Measurements from ENCODE around the gene MEFV.
"Not testable (repeated sequence)": the region's sequence is repeated elsewhere in the genome, so short reads cannot be mapped to it uniquely, and the experiment has no call there.

MEFV gene

DNA sequence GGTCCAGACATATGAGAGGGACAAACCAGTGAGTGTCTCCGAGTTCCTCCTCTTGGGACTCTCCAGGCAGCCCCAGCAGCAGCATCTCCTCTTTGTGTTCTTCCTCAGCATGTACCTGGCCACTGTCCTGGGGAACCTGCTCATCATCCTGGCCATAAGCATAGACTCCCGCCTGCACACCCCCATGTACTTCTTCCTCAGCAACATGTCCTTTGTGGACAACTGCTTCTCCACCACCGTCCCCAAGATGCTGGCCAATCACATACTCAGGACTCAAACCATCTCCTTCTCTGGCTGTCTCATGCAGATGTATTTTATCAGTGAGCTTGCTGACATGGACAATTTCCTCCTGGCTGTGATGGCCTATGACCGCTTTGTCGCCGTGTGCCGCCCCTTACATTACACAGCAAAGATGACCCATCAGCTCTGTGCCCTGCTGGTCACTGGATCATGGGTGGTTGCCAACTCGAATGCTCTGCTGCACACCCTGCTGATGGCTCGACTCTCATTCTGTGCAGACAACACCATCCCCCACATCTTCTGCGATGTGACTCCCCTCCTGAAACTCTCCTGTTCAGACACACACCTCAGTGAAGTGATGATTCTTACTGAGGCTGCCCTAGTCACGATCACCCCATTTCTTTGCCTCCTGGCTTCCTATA is 40.7 kb downstream of the MEFV start:
- Histone ChIP-seq H3K4me1 (ENCODE audit: insufficient read depth, insufficient read length) (no peaks in the 10 kb centered on the region), H3K9me3 (ENCODE audit: insufficient read depth, low read length) (0 out of 2 replicates have a peak, but pooled peaks cover under 1% of the 10 kb centered on the region), H3K36me3 (ENCODE audit: insufficient read depth, insufficient read length, low read length) (no peaks in the 10 kb centered on the region), H3K4me3 (ENCODE audit: insufficient read length, low read depth) (no peak overlapping the region), H3K27me3 (ENCODE audit: insufficient read depth, insufficient read length) (no peaks in the 10 kb centered on the region), H3K9ac (ENCODE audit: insufficient read length, low read depth) (no peak overlapping the region)
- TF ChIP-seq ZNF274 (IDR thresholded peaks at IDR 0.05; ENCODE audit: low read depth, low read length) (no peak), SUZ12 (IDR thresholded peaks at IDR 0.05; ENCODE audit: extremely low read depth, insufficient read depth, insufficient read length) (no peak), YY1 (IDR thresholded peaks at IDR 0.05; ENCODE audit: insufficient read depth, insufficient read length) (no peak)
- DNase-seq (ENCODE audit: low read depth, low spot score), result no peak

DNA sequence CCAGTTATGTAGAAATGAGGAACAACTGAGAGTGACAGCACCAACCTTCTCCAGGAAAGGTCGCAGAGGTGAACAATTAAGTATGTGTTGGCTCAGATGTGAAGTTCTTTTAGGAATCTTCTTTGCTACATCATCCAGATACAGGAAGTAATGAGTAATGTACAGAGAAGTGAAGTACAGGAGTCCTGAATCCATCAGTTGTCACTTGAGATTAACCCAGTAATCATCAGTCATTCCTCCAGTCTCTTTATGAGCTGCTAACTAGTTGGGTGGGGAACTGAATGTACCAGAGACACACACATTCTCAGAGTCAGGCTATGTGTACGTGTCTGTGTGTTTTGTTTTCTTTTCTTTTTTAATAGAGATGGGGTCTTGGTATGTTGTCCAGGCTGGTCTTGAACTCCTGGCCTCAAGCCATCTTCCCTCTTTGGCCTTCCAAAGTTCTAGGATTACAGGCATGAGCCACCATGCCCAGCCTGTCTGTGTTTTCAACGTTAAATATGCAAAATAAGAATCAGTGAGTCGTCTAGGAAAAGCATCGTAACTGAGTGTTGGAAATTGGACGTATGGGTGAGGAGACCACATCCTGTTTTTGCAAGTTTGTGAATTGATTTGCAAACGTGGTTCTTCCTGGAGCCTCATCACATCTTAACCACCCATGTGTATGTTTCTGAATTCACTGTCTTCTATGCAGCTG is 41.4 kb downstream of the MEFV start:
- H3K4me1 ChIP-seq (ENCODE audit: insufficient read depth, insufficient read length), result no peaks in the 10 kb centered on the region
- no peak for DNase-seq (ENCODE audit: low read depth, low spot score)

DNA sequence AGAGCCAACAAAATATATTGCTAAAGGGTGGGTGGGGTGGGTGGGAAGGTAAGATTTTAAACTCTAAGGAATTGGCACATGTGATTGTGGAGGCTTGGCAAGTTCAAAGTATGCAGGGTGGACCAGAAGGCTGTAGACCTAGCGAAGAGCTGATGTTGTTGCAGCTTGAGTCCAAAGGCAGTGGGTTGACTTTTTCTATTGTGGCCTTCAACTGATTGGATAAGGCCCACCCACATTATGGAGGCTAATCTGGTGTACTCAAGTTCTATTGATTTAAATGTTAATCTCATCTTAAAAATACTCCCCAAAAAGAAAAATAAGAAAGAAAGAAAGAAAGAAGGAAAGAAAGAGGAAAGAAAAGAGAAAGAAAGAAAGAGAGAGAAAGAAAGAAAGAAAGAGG is 43.9 kb downstream of the MEFV start:
- H3K9me3 ChIP-seq (ENCODE audit: insufficient read depth, low read length), result 0 out of 2 replicates have a peak, but pooled peaks cover 3% of the 10 kb centered on the region
- TF ChIP-seq SUZ12 (IDR thresholded peaks at IDR 0.05; ENCODE audit: extremely low read depth, insufficient read depth, insufficient read length) (no peak), ZNF274 (IDR thresholded peaks at IDR 0.05; ENCODE audit: low read depth, low read length) (no peak), YY1 (IDR thresholded peaks at IDR 0.05; ENCODE audit: insufficient read depth, insufficient read length) (no peak)
- H3K36me3 ChIP-seq (ENCODE audit: insufficient read depth, insufficient read length, low read length), result no peaks in the 10 kb centered on the region
- no peaks in the 10 kb centered on the region for H3K4me1 ChIP-seq (ENCODE audit: insufficient read depth, insufficient read length)
- no peaks in the 10 kb centered on the region for H3K27me3 ChIP-seq (ENCODE audit: insufficient read depth, insufficient read length)
- DNase-seq (ENCODE audit: low read depth, low spot score), result no peak
- no peak overlapping the region for H3K9ac ChIP-seq (ENCODE audit: insufficient read length, low read depth)
- H3K4me3 ChIP-seq (ENCODE audit: insufficient read length, low read depth), result no peak overlapping the region

More for the DNA sequence above, 41.4 kb downstream of the MEFV start:
- H3K36me3 ChIP-seq (ENCODE audit: insufficient read depth, insufficient read length, low read length), result no peaks in the 10 kb centered on the region
- no peak overlapping the region for H3K9ac ChIP-seq (ENCODE audit: insufficient read length, low read depth)
- no peaks in the 10 kb centered on the region for H3K9me3 ChIP-seq (ENCODE audit: insufficient read depth, low read length)
- H3K27me3 ChIP-seq (ENCODE audit: insufficient read depth, insufficient read length), result no peaks in the 10 kb centered on the region
- TF ChIP-seq ZNF274 (IDR thresholded peaks at IDR 0.05; ENCODE audit: low read depth, low read length) (no peak), YY1 (IDR thresholded peaks at IDR 0.05; ENCODE audit: insufficient read depth, insufficient read length) (no peak), SUZ12 (IDR thresholded peaks at IDR 0.05; ENCODE audit: extremely low read depth, insufficient read depth, insufficient read length) (no peak)
- no peak overlapping the region for H3K4me3 ChIP-seq (ENCODE audit: insufficient read length, low read depth)

DNA sequence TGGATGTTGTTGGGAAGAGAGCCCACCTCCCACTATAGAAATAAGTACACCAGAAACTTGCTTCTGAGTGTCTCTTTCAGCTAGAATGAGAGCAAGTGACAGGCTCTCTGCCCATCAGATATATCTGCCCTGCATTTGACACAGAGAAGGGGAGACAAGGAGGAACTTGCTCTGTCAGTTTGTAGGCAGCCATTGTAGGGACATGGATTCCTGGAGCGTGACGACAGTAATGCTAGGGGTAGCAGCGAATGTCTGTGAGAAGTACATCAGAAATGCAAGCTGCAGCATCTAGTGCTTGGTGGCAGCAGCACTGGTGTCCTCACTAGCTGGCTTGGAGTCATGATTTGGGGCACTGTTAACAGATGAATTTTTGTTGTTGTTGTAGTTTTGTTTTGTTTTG is 44.4 kb downstream of the MEFV start:
- H3K9me3 ChIP-seq (ENCODE audit: insufficient read depth, low read length), result peaks cover 9% of the 10 kb centered on the region; the same call in 1 of the 2 replicates
- H3K36me3 ChIP-seq (ENCODE audit: insufficient read depth, insufficient read length, low read length), result no peaks in the 10 kb centered on the region
- no peak overlapping the region for H3K9ac ChIP-seq (ENCODE audit: insufficient read length, low read depth)
- no peak overlapping the region for H3K4me3 ChIP-seq (ENCODE audit: insufficient read length, low read depth)
- H3K4me1 ChIP-seq (ENCODE audit: insufficient read depth, insufficient read length), result no peaks in the 10 kb centered on the region
- DNase-seq (ENCODE audit: low read depth, low spot score), result no peak
- H3K27me3 ChIP-seq (ENCODE audit: insufficient read depth, insufficient read length), result no peaks in the 10 kb centered on the region
- TF ChIP-seq YY1 (IDR thresholded peaks at IDR 0.05; ENCODE audit: insufficient read depth, insufficient read length) (no peak), SUZ12 (IDR thresholded peaks at IDR 0.05; ENCODE audit: extremely low read depth, insufficient read depth, insufficient read length) (no peak), ZNF274 (IDR thresholded peaks at IDR 0.05; ENCODE audit: low read depth, low read length) (no peak)

DNA sequence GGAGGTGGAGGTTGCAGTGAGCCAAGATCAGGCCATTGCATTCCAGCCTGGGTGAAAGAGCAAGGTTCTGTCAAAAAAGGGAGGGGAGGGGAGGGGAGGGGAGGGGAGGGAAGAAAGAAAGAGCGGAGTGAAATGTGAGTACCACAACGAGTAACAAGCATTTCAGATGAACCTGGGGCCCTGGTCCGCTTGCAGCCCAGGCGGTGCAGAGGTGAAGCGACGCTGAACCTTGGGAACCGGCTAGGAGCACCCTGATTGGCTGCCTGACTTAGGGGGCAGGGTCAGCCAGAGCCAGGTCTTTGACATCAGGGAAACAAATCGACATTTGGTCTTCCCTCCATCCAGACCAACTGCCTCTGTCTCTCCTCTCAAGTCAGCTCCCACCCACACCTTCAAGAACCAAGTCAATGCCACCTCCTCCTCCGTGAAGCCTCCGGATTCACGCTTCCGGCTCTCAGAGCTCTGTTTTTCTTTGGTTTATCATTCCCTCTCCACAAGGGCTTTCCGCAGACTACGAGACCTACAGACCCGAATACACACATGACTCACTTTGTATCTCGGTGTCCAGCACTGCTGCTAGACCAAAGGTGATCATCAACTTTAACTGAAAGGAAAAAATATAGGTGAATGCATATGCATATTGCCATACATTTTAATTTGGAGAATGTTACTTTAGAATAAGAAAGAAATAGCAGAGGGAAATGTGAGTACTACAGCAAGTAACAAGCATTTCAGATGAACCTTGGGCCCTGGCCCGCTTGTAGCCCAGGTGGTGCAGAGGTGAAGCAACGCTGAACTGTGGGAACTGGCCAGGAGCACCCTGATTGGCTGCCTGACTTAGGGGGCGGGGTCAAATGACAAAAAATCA is 49.1 kb downstream of the MEFV start:
- H3K36me3 ChIP-seq (ENCODE audit: insufficient read depth, insufficient read length, low read length), result no peaks in the 10 kb centered on the region
- no peak overlapping the region for H3K9ac ChIP-seq (ENCODE audit: insufficient read length, low read depth)
- DNase-seq (ENCODE audit: low read depth, low spot score), result no peak
- no peak for TF ChIP-seq ZNF274 (IDR thresholded peaks at IDR 0.05; ENCODE audit: low read depth, low read length)
- H3K4me1 ChIP-seq (ENCODE audit: insufficient read depth, insufficient read length), result no peaks in the 10 kb centered on the region
- peaks cover 24% of the 10 kb centered on the region for H3K9me3 ChIP-seq (ENCODE audit: insufficient read depth, low read length)
- H3K27me3 ChIP-seq (ENCODE audit: insufficient read depth, insufficient read length), result no peaks in the 10 kb centered on the region
- H3K4me3 ChIP-seq (ENCODE audit: insufficient read length, low read depth), result no peak overlapping the region

DNA sequence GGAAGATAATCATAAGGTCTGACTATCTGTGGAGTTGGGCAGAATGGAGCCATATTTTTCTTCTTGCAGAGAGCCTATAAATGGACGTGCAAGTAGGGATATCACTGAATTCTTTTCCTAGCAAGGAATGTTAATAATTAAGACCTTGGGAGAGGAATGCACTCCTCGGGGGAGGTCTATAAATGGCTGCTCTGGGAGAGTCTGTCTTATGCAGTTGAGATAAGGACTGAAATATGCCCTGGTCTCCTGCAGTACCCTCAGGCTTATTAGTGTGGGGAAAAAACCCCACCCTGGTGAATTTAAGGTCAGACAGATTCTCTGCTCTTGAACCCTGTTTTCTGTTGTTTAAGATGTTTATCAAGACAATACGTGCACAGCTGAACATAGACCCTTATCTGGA is 50.5 kb downstream of the MEFV start:
- H3K36me3 ChIP-seq (ENCODE audit: insufficient read depth, insufficient read length, low read length); H3K9ac ChIP-seq (ENCODE audit: insufficient read length, low read depth); H3K27me3 ChIP-seq (ENCODE audit: insufficient read depth, insufficient read length); H3K4me1 ChIP-seq (ENCODE audit: insufficient read depth, insufficient read length); DNase-seq (ENCODE audit: low read depth, low spot score); H3K4me3 ChIP-seq (ENCODE audit: insufficient read length, low read depth): not testable (repeated sequence)
- H3K9me3 ChIP-seq (ENCODE audit: insufficient read depth, low read length), result peaks cover 24% of the 10 kb centered on the region

DNA sequence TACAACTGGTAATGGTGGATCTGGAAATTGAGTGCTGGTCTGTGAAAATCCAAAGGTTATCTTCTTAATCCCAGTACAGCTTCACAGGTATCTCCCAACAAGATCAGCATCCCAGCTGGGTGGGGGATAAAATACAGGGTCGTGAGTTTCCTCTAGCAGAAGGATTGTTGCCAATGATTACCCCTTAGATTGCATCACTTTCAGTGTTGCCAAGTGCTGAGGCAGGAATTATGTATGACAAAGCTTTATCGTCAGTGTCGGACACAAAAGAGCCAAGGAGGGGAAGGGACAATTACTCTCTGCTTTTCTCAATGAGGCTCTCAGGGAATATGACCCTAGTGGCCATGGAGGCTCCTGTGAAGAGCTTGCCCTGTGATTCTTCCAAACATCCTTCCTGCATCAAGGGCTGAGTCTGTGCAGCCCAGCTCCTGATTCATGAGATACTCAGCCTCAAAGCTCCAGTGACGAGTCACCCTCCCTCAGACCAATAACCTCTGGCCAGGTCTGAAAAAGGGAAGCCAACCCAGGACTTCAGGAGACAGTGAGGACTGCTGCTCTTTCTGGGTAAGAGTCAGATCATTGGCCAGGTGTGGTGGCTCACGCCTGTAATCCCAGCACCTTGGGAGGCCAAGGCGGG is 53.4 kb downstream of the MEFV start:
- no peak overlapping the region for H3K9ac ChIP-seq (ENCODE audit: insufficient read length, low read depth)
- H3K4me1 ChIP-seq (ENCODE audit: insufficient read depth, insufficient read length), result no peaks in the 10 kb centered on the region
- DNase-seq (ENCODE audit: low read depth, low spot score), result no peak
- H3K4me3 ChIP-seq (ENCODE audit: insufficient read length, low read depth), result no peak overlapping the region
- peaks cover 24% of the 10 kb centered on the region for H3K9me3 ChIP-seq (ENCODE audit: insufficient read depth, low read length)
- H3K27me3 ChIP-seq (ENCODE audit: insufficient read depth, insufficient read length), result peaks cover 5% of the 10 kb centered on the region
- H3K36me3 ChIP-seq (ENCODE audit: insufficient read depth, insufficient read length, low read length), result no peaks in the 10 kb centered on the region
- TF ChIP-seq SUZ12 (IDR thresholded peaks at IDR 0.05; ENCODE audit: extremely low read depth, insufficient read depth, insufficient read length) (no peak), YY1 (IDR thresholded peaks at IDR 0.05; ENCODE audit: insufficient read depth, insufficient read length) (no peak), ZNF274 (IDR thresholded peaks at IDR 0.05; ENCODE audit: low read depth, low read length) (no peak)
